ENCODE measurements around the gene GMPR. TPM values are rescaled to one million over a fixed set of nuclear protein-coding genes. Genes with fewer than 3 reads are reported as not detected.

The GMPR gene
- total RNA-seq, 2 experiments from 2014 or later, result 0.63 to 0.95 TPM

DNA sequence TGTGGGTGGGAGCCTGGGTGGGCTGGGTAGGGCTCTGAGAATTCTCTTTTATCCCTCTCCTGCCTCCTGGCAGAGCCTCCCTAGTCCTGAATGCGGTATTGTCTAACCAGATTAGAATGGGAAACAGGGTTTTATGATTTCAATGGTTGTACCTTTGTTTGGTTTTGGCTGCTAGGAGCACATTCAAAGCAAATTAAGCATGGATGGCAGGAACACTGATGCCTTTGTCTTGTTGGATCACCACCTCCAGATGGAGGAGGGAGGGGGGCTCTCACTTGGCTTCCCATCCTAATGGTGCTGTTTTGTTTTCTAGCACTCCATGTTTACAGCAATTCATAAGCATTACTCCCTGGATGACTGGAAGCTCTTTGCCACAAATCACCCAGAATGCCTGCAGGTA lies 11.6 kb downstream of the GMPR start:
- no peak overlapping the region for H3K27ac ChIP-seq (ENCODE audit: low read depth in 1 of 2, low read length in 2 of 2)
- no peaks in the 10 kb centered on the region for H3K27me3 ChIP-seq (ENCODE audit: control insufficient read depth in 1 of 2, insufficient read depth in 2 of 2, low read length in 2 of 2)
- H3K4me1 ChIP-seq (ENCODE audit: insufficient read depth, low read length), result no peaks in the 10 kb centered on the region
- intact Hi-C loops (cut with DNase I, micrococcal nuclease), result no loop called here
- ATAC-seq (ENCODE audit: poor library complexity), result no peak
- ChIA-PET CTCF (no interaction called here), POLR2A (no interaction called here)
- Mint-ChIP-seq H3K4me3 (no peak overlapping the region), H3K27me3 (no peaks in the 10 kb centered on the region), H3K9me3 (no peaks in the 10 kb centered on the region), H3K27ac (no peak overlapping the region), H3K36me3 (ENCODE audit: low read depth) (no peaks in the 10 kb centered on the region), H3K4me1 (ENCODE audit: low read depth) (no peaks in the 10 kb centered on the region)
- TF ChIP-seq, protein P1, sequence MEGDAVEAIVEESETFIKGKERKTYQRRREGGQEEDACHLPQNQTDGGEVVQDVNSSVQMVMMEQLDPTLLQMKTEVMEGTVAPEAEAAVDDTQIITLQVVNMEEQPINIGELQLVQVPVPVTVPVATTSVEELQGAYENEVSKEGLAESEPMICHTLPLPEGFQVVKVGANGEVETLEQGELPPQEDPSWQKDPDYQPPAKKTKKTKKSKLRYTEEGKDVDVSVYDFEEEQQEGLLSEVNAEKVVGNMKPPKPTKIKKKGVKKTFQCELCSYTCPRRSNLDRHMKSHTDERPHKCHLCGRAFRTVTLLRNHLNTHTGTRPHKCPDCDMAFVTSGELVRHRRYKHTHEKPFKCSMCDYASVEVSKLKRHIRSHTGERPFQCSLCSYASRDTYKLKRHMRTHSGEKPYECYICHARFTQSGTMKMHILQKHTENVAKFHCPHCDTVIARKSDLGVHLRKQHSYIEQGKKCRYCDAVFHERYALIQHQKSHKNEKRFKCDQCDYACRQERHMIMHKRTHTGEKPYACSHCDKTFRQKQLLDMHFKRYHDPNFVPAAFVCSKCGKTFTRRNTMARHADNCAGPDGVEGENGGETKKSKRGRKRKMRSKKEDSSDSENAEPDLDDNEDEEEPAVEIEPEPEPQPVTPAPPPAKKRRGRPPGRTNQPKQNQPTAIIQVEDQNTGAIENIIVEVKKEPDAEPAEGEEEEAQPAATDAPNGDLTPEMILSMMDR (IDR thresholded peaks at IDR 0.05), result no peak
- H3K4me3 ChIP-seq (ENCODE audit: low read length), result no peak overlapping the region
- no peaks in the 10 kb centered on the region for H3K36me3 ChIP-seq (ENCODE audit: insufficient read depth, low read length)
- no peaks in the 10 kb centered on the region for H3K9me3 ChIP-seq (ENCODE audit: control insufficient read depth in 1 of 2, insufficient read depth in 1 of 2, low read length in 2 of 2)
- no peak for DNase-seq

DNA sequence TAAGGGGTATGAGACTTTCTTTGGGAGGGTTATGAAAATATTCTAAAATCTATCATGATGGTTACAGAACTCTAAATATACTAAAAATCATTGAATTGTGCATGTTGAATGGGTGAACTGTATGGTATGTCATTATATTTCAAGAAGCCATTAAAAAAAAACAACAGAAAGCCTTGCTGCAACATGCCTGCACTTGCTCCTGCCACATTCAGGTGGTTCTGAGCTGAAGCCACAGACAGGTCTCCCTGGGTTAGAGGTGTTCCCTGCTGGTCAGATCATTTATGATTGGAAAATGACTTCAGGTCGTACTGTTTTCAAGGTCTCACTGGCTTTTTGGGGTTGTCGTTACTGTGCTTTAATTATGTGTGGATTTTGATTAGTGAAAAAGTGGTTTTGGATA lies 13.3 kb downstream of the GMPR start:
- TF ChIP-seq, protein P1 (IDR thresholded peaks at IDR 0.05), result no peak
- H3K4me1 Mint-ChIP-seq (ENCODE audit: low read depth), result no peaks in the 10 kb centered on the region
- no peaks in the 10 kb centered on the region for H3K27me3 Mint-ChIP-seq
- DNase-seq (no peak), ATAC-seq (ENCODE audit: poor library complexity) (no peak)
- ChIA-PET CTCF (no interaction called here), POLR2A (no interaction called here)
- H3K9me3 Mint-ChIP-seq, result no peaks in the 10 kb centered on the region
- H3K4me3 ChIP-seq (ENCODE audit: low read length), result no peak overlapping the region
- H3K9me3 ChIP-seq (ENCODE audit: control insufficient read depth in 1 of 2, insufficient read depth in 1 of 2, low read length in 2 of 2), result no peaks in the 10 kb centered on the region
- no peak overlapping the region for H3K27ac Mint-ChIP-seq
- H3K4me3 Mint-ChIP-seq, result no peak overlapping the region
- intact Hi-C loops (cut with DNase I, micrococcal nuclease), result no loop called here
- no peaks in the 10 kb centered on the region for H3K36me3 ChIP-seq (ENCODE audit: insufficient read depth, low read length)
- no peaks in the 10 kb centered on the region for H3K27me3 ChIP-seq (ENCODE audit: control insufficient read depth in 1 of 2, insufficient read depth in 2 of 2, low read length in 2 of 2)
- no peaks in the 10 kb centered on the region for H3K36me3 Mint-ChIP-seq (ENCODE audit: low read depth)
- no peaks in the 10 kb centered on the region for H3K4me1 ChIP-seq (ENCODE audit: insufficient read depth, low read length)
- no peak overlapping the region for H3K27ac ChIP-seq (ENCODE audit: low read depth in 1 of 2, low read length in 2 of 2)

GRCh38 chr6:16252686-16253299 lies 14.4 kb downstream of the GMPR start:
- Mint-ChIP-seq H3K9me3 (no peaks in the 10 kb centered on the region), H3K4me1 (ENCODE audit: low read depth) (no peaks in the 10 kb centered on the region), H3K27ac (no peak overlapping the region), H3K4me3 (no peak overlapping the region), H3K36me3 (ENCODE audit: low read depth) (no peaks in the 10 kb centered on the region), H3K27me3 (no peaks in the 10 kb centered on the region)
- intact Hi-C loops (cut with DNase I, micrococcal nuclease), result no loop called here
- Histone ChIP-seq H3K36me3 (ENCODE audit: insufficient read depth, low read length) (no peaks in the 10 kb centered on the region), H3K9me3 (ENCODE audit: control insufficient read depth in 1 of 2, insufficient read depth in 1 of 2, low read length in 2 of 2) (no peaks in the 10 kb centered on the region), H3K4me3 (ENCODE audit: low read length) (no peak overlapping the region), H3K27me3 (ENCODE audit: control insufficient read depth in 1 of 2, insufficient read depth in 2 of 2, low read length in 2 of 2) (no peaks in the 10 kb centered on the region), H3K27ac (ENCODE audit: low read depth in 1 of 2, low read length in 2 of 2) (no peak overlapping the region), H3K4me1 (ENCODE audit: insufficient read depth, low read length) (no peaks in the 10 kb centered on the region)
- TF ChIP-seq, protein P1 (IDR thresholded peaks at IDR 0.05), result no peak
- peak in 1 of 14 experiments; percentile 33 for DNase-seq
- ChIA-PET POLR2A (no interaction called here), CTCF (no interaction called here)
- ATAC-seq (ENCODE audit: poor library complexity), result no peak

Measured in CD4-positive, alpha-beta T cell (primary cell).